NCI-H1105 treated with DMSO at 0.1 percent for 48 hours (cell line): ENCODE results near the gene SLC37A4.
"Not testable (repeated sequence)": the region's sequence is repeated elsewhere in the genome, so short reads cannot be mapped to it uniquely, and the experiment has no call there.

ENCODE experiments used
- DNase-seq: peaks from one replicate; lab custom pipeline; 2025; lab: John Stamatoyannopoulos, UW

SLC37A4 gene

GRCh38 chr11:119041821-119042514 is 11.3 kb upstream of the SLC37A4 start:
- no peak for DNase-seq

DNA sequence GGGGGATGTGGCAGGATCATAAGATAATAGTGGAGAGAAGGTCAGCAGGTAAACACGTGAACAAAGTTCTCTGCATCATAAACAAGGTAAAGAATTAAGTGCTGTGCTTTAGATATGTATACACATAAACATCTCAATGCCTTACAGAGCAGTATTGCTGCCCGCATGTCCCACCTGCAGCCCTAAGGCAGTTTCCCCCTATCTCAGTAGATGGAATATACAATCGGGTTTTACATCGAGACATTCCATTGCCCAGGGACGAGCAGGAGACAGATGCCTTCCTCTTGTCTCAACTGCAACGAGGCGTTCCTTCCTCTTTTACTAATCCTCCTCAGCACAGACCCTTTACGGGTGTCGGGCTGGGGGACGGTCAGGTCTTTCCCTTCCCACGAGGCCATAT is 8.8 kb upstream of the SLC37A4 start:
- DNase-seq: not testable (repeated sequence)

DNA sequence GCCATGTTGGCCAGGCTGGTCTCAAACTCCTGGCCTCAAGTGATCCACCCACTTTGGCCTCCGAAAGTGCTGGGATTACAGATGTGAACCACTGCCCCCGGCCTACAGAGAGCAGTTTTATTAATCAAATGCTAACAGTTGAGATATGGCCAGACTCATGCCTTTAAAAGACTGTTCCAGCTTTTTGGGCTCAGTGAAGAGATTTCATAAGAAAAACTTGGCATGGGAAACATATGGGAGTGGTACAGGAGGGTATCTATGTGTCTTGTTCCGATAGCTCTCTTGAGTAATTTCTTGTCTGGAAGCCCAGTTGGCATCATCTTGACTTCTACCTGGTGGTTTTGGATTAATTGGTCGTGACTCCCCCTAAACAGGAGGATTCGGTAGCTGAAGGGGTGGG is 8.2 kb upstream of the SLC37A4 start:
- DNase-seq: no peak

DNA sequence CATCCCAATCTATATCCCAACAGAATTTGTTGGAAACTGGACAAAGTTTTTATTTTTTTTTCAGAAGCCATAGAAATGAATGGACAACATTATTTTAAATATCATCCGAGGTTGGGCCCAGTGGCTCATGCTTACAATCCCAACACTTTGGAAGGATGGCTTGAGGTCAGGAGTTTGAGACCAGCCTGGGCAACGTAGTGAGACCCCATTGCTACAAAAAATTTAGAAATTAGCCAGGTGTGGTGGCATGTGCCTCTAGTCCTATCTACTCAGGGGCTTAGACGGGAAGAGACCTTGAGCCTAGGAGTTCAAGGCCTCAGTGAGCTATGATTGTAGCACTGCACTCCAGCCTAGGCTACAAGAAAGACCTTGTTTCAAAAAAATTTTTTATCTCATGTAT is 4.1 kb upstream of the SLC37A4 start:
- DNase-seq: no peak

GRCh38 chr11:119033421-119033820 is 2.7 kb upstream of the SLC37A4 start:
- not testable (repeated sequence) for DNase-seq

GRCh38 chr11:119031912-119032280 is 1.2 kb upstream of the SLC37A4 start:
- DNase-seq: no peak

DNA sequence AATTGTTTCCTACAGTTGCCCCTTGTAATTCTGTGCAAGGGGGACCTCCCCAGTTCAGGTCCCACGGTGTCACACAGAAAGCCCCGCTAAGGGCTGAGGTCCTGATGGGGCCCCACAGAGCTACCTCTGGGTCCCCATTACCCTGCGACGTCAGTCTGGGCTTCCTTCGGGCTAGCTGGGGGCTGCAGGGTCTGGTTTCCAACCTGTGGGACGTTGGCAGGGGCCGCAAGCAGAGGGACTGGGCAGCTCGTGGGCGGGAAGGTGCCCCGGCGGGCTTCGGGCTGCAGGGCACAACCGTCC is 698 bp downstream of the SLC37A4 start:
- DNase-seq: no peak

GRCh38 chr11:119029340-119030028 is 1.2 kb downstream of the SLC37A4 start:
- DNase-seq: no peak

DNA sequence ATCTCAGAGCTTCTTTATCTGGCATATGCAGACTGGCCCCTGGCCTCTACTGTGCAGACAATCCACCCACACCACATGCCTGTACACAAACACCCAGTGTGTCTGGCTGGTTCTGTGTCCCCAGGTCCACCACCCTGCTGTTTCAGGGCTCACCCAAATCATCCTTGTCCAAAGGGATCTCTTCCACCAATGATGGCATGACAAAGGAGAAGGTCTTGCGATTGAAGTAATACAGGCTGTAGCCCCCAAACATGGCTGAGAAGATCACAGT is 1.7 kb downstream of the SLC37A4 start:
- no peak for DNase-seq

GRCh38 chr11:119028346-119029068 is 2.2 kb downstream of the SLC37A4 start:
- DNase-seq: no peak

- DNase-seq: no peak
Observed at GRCh38 chr11:119027561-119028345, 2.9 kb downstream of the SLC37A4 start.

GRCh38 chr11:119026970-119027369 is 3.7 kb downstream of the SLC37A4 start:
- no peak for DNase-seq

- DNase-seq: no peak
Observed at GRCh38 chr11:119025978-119026766, 4.5 kb downstream of the SLC37A4 start.

GRCh38 chr11:119025541-119025940 is 5.1 kb downstream of the SLC37A4 start:
- DNase-seq: no peak

GRCh38 chr11:119025099-119025473 is 5.6 kb downstream of the SLC37A4 start:
- no peak for DNase-seq

- no peak for DNase-seq
Observed at GRCh38 chr11:119024430-119025098, 6.1 kb downstream of the SLC37A4 start.

GRCh38 chr11:119023741-119024140 is 6.9 kb downstream of the SLC37A4 start:
- DNase-seq: no peak

DNA sequence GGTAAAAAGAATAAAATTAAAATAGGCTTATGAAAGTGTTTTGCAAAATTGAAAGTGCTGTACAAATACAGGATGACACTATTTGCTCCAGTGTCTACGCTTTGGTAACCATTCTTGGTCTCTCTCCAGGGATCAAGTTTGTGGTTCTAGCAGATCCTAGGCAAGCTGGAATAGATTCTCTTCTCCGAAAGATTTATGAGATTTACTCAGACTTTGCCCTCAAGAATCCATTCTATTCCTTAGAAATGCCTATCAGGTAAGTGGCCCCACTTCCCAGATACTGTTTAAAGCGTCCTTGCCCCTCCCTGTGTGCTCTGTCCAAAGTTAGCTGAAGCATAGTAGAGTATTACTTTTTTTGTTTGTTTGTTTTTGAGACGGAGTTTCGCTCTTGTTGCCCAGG is 9.0 kb downstream of the SLC37A4 start:
- no peak for DNase-seq

DNA sequence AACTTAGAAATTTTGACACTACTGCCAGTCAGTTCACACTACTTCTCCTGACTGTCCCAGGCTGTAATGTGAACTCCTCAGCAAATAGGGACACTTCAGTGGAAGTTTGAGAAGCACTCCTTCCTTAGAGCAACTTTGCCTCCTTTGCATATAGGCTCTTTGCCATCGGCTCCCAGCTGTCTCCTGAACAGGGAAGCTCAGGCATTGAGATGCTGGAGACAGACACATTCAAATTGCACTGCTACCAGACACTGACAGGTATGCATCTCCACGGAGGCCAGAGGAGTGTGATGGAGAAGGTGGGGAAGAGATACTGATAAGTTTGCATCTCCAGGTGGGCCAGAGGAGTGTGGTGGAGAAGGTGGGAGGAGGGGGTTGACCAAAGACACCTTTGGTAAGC is 10.7 kb downstream of the SLC37A4 start:
- no peak for DNase-seq

- DNase-seq: peak; percentile 99
Observed at GRCh38 chr11:119018074-119018938, 12.4 kb downstream of the SLC37A4 start, which contains the start of the genes RPS25 and TRAPPC4. Gene RPS25, minus strand, starts transcription at chr11:119018343. Its CDS starts 59 bp downstream, at chr11:119018284. Gene TRAPPC4, plus strand, starts transcription at chr11:119018766. Its CDS starts 30 bp downstream, at chr11:119018796.
